Measurements from ENCODE around the gene ZDHHC8. TPM values are rescaled to one million over a fixed set of nuclear protein-coding genes. Genes with fewer than 3 reads are reported as not detected.

The ZDHHC8 gene
- total RNA-seq, 1 donor from 2014 or later: 22.6 TPM

- DNase-seq (ENCODE audit: extremely low spot score in 2 of 2): no peak
- H3K27ac ChIP-seq: peak overlapping the region; percentile 89
- H3K36me3 ChIP-seq: peaks cover 0 to 10% of the 10 kb centered on the region in 2 donors
- no peaks in the 10 kb centered on the region for H3K27me3 ChIP-seq
- H3K9me3 ChIP-seq: no peaks in the 10 kb centered on the region
- intact Hi-C loops (cut with DNase I): loop anchor here (2.0 kb wide), 1 partner anchor 50 kb away; the partner anchor contains the start of gene DGCR8
- TF ChIP-seq POLR2AphosphoS5 (IDR thresholded peaks at IDR 0.05; ENCODE audit: insufficient read depth in 1 of 2, low read depth in 1 of 2) (peak in 1 of 2 donors; percentile 35), POLR2A (IDR thresholded peaks at IDR 0.05) (no peak), CTCF (IDR thresholded peaks at IDR 0.05) (no peak)
- peak overlapping the region; percentile 97 to 100 for H3K4me3 ChIP-seq
- peaks cover 48% of the 10 kb centered on the region for H3K4me1 ChIP-seq
Measured at GRCh38 chr22:20130731-20131596, 640 bp upstream of the ZDHHC8 start.

GRCh38 chr22:20131859-20132685 lies 468 bp downstream of the ZDHHC8 start:
- Histone ChIP-seq H3K4me1 (peaks cover 59% of the 10 kb centered on the region), H3K27ac (peak overlapping the region; percentile 57), H3K9me3 (no peaks in the 10 kb centered on the region), H3K36me3 (peaks cover 0 to 5% of the 10 kb centered on the region in 2 donors), H3K4me3 (peak overlapping the region; percentile 97 to 100), H3K27me3 (no peaks in the 10 kb centered on the region)
- intact Hi-C loops (cut with DNase I): loop anchor here (2.0 kb wide), 1 partner anchor 51 kb away; the partner anchor contains the start of gene DGCR8
- TF ChIP-seq POLR2A (IDR thresholded peaks at IDR 0.05): no peak
- TF ChIP-seq POLR2AphosphoS5 (IDR thresholded peaks at IDR 0.05; ENCODE audit: insufficient read depth in 1 of 2, low read depth in 1 of 2): no peak
- TF ChIP-seq CTCF (IDR thresholded peaks at IDR 0.05): no peak
- no peak for DNase-seq (ENCODE audit: extremely low spot score in 2 of 2)

- intact Hi-C loops (cut with DNase I): no loop called here
- Histone ChIP-seq H3K4me3 (peak overlapping the region; percentile 97 to 100), H3K4me1 (peaks cover 66% of the 10 kb centered on the region), H3K9me3 (no peaks in the 10 kb centered on the region), H3K27me3 (no peaks in the 10 kb centered on the region), H3K36me3 (no peaks in the 10 kb centered on the region), H3K27ac (peak overlapping the region; percentile 57)
- no peak for DNase-seq (ENCODE audit: extremely low spot score in 2 of 2)
- TF ChIP-seq POLR2A (IDR thresholded peaks at IDR 0.05) (no peak), CTCF (IDR thresholded peaks at IDR 0.05) (no peak)
Measured at GRCh38 chr22:20132686-20133246, 1.2 kb downstream of the ZDHHC8 start.

GRCh38 chr22:20133930-20134549 lies 2.4 kb downstream of the ZDHHC8 start:
- no peak for DNase-seq (ENCODE audit: extremely low spot score in 2 of 2)
- Histone ChIP-seq H3K27ac (no peak overlapping the region), H3K36me3 (no peaks in the 10 kb centered on the region), H3K9me3 (no peaks in the 10 kb centered on the region), H3K4me1 (peaks cover 76% of the 10 kb centered on the region), H3K4me3 (no peak overlapping the region), H3K27me3 (no peaks in the 10 kb centered on the region)
- TF ChIP-seq POLR2A (IDR thresholded peaks at IDR 0.05): no peak
- no peak for TF ChIP-seq POLR2AphosphoS5 (IDR thresholded peaks at IDR 0.05; ENCODE audit: insufficient read depth in 1 of 2, low read depth in 1 of 2)
- TF ChIP-seq CTCF (IDR thresholded peaks at IDR 0.05): no peak
- intact Hi-C loops (cut with DNase I): no loop called here

Measured in vagina (tissue), 2 donors.